ENCODE results near the gene AGAP3. TPM values are rescaled to one million over a fixed set of nuclear protein-coding genes. Genes with fewer than 3 reads are reported as not detected.

AGAP3 gene
- total RNA-seq, 2 donors from 2014 or later = 29.8 to 42.1 TPM

DNA sequence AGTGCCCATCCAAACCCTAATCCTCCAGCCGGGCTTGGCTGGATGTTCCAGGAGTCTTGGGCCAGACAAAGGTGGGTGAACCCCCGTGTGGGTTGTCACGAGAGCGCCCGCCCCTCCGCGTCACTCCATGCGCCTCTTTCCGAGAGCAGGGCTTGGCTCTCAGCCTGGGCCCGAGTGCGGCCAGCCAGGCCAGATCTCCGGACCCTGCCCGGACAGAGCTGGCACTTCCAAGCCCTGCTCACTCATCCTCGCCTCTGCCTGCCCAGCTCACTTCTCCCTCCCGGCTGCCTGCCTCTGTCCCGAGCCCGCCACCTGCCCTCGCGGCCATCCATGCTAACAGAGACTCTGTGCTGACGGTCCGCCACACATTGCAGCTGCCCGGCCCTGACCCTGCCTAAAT is 34.6 kb downstream of the AGAP3 start:
- Histone ChIP-seq H3K36me3 (peaks cover 51% of the 10 kb centered on the region), H3K27ac (no peak overlapping the region), H3K4me3 (no peak overlapping the region), H3K9me3 (no peaks in the 10 kb centered on the region), H3K4me1 (peaks cover 0 to 12% of the 10 kb centered on the region in 2 donors), H3K27me3 (no peaks in the 10 kb centered on the region)
- no peak for DNase-seq (ENCODE audit: low spot score)
- TF ChIP-seq, protein P1, sequence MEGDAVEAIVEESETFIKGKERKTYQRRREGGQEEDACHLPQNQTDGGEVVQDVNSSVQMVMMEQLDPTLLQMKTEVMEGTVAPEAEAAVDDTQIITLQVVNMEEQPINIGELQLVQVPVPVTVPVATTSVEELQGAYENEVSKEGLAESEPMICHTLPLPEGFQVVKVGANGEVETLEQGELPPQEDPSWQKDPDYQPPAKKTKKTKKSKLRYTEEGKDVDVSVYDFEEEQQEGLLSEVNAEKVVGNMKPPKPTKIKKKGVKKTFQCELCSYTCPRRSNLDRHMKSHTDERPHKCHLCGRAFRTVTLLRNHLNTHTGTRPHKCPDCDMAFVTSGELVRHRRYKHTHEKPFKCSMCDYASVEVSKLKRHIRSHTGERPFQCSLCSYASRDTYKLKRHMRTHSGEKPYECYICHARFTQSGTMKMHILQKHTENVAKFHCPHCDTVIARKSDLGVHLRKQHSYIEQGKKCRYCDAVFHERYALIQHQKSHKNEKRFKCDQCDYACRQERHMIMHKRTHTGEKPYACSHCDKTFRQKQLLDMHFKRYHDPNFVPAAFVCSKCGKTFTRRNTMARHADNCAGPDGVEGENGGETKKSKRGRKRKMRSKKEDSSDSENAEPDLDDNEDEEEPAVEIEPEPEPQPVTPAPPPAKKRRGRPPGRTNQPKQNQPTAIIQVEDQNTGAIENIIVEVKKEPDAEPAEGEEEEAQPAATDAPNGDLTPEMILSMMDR (IDR thresholded peaks at IDR 0.05) = no peak

DNA sequence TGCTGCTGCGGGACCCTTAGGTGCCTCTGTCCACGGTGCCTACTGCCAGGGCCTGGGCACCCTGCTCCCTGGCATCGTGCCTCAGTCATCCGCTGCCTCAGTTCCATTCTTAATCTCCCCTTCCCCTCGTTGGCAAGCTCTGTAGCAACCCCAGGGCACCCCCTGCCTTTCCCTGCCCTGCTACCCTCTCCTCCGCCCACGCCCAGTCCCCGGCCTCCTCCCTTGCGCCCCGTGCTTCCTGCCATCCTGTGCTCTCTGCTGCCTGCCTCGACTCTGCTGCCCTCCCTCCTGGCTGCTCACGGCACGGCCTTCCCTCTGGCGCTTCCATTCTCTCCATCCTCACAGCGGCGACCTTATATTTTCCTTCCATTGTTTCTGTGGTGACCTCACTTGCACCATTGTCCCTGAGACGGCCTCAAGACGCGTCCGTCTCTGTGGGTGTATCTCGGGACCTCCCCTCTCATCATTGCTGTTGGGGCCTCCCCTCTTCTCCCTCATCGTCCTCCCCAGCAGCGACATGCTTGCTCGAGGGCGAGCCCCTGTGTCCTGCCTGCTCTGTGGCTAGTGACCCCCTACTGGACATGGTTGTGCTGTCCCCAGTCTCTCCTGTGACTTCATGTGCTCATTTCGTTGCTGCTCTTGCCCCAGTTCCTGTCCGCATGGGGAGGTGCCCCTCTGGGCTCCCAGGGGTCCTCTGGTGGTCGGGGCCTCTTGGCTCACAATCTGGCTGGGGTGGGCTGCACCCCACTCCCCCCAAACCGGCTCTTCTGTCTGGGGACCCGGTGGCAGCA is 35.3 kb downstream of the AGAP3 start:
- H3K9me3 ChIP-seq = no peaks in the 10 kb centered on the region
- peaks cover 51% of the 10 kb centered on the region for H3K36me3 ChIP-seq
- no peak overlapping the region for H3K4me3 ChIP-seq
- H3K4me1 ChIP-seq = peaks cover 0 to 9% of the 10 kb centered on the region in 2 donors
- no peak for DNase-seq (ENCODE audit: low spot score)
- no peaks in the 10 kb centered on the region for H3K27me3 ChIP-seq
- TF ChIP-seq, protein P1 (IDR thresholded peaks at IDR 0.05) = no peak
- H3K27ac ChIP-seq = no peak overlapping the region

DNA sequence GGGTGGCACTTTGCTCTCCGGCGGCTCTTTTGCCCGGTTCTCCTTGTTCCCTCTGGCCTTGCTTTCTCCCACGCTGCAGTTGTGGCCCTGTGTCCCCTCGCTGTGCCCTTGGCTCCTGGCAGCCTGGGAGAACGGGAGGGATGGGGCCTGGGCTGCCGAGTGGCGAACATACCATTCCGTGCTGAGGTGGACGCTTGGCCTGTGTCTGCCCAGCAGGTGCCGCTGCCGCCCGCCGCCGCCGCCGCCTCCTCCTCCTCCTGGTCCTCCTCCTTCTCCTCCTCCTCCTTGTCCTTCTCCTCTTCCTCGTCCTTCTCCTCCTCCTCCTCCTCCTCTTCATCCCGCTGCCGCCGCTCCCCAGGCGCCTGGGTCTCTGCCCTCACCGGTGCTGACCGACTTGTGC is 36.0 kb downstream of the AGAP3 start:
- Histone ChIP-seq H3K9me3 (no peaks in the 10 kb centered on the region), H3K27me3 (no peaks in the 10 kb centered on the region), H3K4me3 (no peak overlapping the region), H3K36me3 (peaks cover 51% of the 10 kb centered on the region), H3K27ac (no peak overlapping the region), H3K4me1 (peaks cover 0 to 9% of the 10 kb centered on the region in 2 donors)
- DNase-seq (ENCODE audit: low spot score) = no peak
- TF ChIP-seq, protein P1 (IDR thresholded peaks at IDR 0.05) = peak in 1 of 2 donors; percentile 34

DNA sequence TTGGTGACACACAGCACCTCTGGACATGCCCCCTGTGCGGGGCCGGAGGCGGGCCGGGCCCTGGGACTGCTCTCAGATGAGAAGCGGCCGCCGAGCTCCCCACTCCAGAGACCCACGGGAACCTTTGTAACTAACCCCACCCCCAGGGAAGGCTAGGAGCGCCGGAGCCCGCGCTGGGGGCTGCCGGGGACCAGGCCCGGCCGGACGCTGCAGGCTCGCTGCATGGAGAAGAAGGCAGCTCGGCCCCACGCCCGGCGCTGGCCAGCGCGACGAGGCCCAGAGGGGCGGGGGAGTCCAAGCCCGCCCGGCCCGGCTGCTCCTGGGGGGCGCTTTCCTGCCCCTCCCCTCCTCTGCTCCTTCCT is 36.5 kb downstream of the AGAP3 start:
- H3K27me3 ChIP-seq = no peaks in the 10 kb centered on the region
- DNase-seq (ENCODE audit: low spot score) = no peak
- peaks cover 50% of the 10 kb centered on the region for H3K36me3 ChIP-seq
- H3K27ac ChIP-seq = no peak overlapping the region
- TF ChIP-seq, protein P1 (IDR thresholded peaks at IDR 0.05) = no peak
- H3K9me3 ChIP-seq = no peaks in the 10 kb centered on the region
- peaks cover 0 to 9% of the 10 kb centered on the region in 2 donors for H3K4me1 ChIP-seq
- H3K4me3 ChIP-seq = no peak overlapping the region

DNA sequence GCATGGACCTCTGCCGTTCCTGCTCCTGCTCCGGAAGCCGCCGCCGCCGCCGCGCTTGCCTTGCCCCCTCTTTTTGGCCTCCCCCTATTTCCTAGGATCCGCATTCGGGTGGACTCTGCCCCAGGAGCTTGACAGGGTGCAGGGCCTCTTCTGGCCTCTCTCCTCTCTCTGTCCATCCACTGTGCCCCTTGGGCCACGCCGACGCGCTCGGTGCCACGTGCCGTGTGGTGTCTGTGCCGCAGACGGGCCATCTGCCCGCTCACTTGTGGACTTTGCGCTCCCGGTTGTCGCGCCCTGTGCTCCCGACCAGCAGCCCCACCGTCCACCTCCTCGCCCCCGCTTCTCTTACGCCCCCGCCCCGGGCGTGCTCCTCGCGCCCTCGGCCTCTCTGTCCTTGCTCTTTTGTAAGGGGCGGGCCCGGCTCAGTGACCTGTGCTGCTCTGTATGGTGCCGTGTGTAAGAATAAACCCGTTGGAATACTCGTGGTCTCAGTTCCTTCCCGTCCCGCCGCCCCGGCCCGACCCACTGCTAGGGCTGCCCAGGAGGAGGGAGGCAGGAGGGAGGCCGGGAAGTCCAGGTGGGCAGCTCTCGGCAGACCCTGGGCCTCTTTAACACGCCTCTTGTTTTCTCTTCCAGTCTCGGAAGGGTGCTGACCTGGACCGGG is 37.0 kb downstream of the AGAP3 start:
- TF ChIP-seq, protein P1 (IDR thresholded peaks at IDR 0.05) = no peak
- Histone ChIP-seq H3K36me3 (peaks cover 49% of the 10 kb centered on the region), H3K27me3 (no peaks in the 10 kb centered on the region), H3K4me3 (no peak overlapping the region), H3K27ac (no peak overlapping the region), H3K4me1 (peaks cover 0 to 9% of the 10 kb centered on the region in 2 donors), H3K9me3 (no peaks in the 10 kb centered on the region)
- no peak for DNase-seq (ENCODE audit: low spot score)

All from right atrium auricular region (tissue), 2 donors.